Suprapubic skin (tissue), 4 donors: ENCODE results near the gene EGLN3. TPM values are rescaled to one million over a fixed set of nuclear protein-coding genes. Genes with fewer than 3 reads are reported as not detected.

Source experiments
- DNase-seq, 2 donors: peaks; one replicate each; pipeline ENCODE4 v3.0.0-alpha.2; 2019; ENCODE audit warnings: low spot score in 2 of 2
- H3K27ac ChIP-seq: fragments of 200-600 bp; sonication (generic); one replicate; pipeline ENCODE4 v1.5.1; 2019
- H3K27me3 ChIP-seq: fragments of 200-600 bp; sonication (generic); one replicate; pipeline ENCODE4 v1.5.1; 2019
- H3K36me3 ChIP-seq: fragments of 200-600 bp; sonication (generic); one replicate; pipeline ENCODE4 v1.5.1; 2019
- H3K4me1 ChIP-seq: fragments of 200-600 bp; sonication (generic); one replicate; pipeline ENCODE4 v1.5.1; 2019
- H3K4me3 ChIP-seq: fragments of 200-600 bp; sonication (generic); one replicate; pipeline ENCODE4 v1.5.1; 2019; ENCODE audit warnings: mild to moderate bottlenecking
- H3K9me3 ChIP-seq: fragments of 200-600 bp; sonication (generic); one replicate; pipeline ENCODE4 v1.5.1; 2019
- EP300 ChIP-seq: sonication (generic); formaldehyde crosslinking; IDR thresholded peaks from one replicate; pipeline ENCODE4 v1.6.1; 2017; ENCODE audit warnings: antibody characterized with exemption
- POLR2A ChIP-seq, 2 donors: fragments of 450-650 bp; IDR thresholded peaks; one replicate each; pipeline ENCODE4 v1.6.1; 2017; ENCODE audit warnings: antibody characterized with exemption in 2 of 2, mild to moderate bottlenecking in 2 of 2, moderate library complexity in 2 of 2
- POLR2AphosphoS5 ChIP-seq, 3 donors: sonication (generic); formaldehyde crosslinking; IDR thresholded peaks; one replicate each; pipeline ENCODE4 v1.6.1; 2017; ENCODE audit warnings: antibody characterized with exemption in 3 of 3
- WGBS: methylation state at CpG from one replicate; pipeline ENCODE4 v1.1.5; 2018; 5-methylcytosine and 5-hydroxymethylcytosine counted together
- total RNA-seq, 4 donors: library from RNA; depleted of rRNA; stranded (reverse); fragments of >200 nt; gene quantifications; one replicate each; pipeline ENCODE4 v1.1.0, GENCODE V29; 2016
- TF ChIP-seq, protein P1 (sequence below), 2 donors: fragments of 200-600 bp in 1 of 2; fragments of 450-650 bp in 1 of 2; sonication (generic) in 1 of 2; IDR thresholded peaks; one replicate each; pipeline ENCODE4 v1.5.1; 2016 to 2019; ENCODE audit warnings: antibody characterized with exemption in 2 of 2, mild to moderate bottlenecking in 1 of 2, moderate library complexity in 1 of 2

The EGLN3 gene
- total RNA-seq, 4 donors from 2014 or later: 37.8 to 203 (median 73.2) TPM

DNA sequence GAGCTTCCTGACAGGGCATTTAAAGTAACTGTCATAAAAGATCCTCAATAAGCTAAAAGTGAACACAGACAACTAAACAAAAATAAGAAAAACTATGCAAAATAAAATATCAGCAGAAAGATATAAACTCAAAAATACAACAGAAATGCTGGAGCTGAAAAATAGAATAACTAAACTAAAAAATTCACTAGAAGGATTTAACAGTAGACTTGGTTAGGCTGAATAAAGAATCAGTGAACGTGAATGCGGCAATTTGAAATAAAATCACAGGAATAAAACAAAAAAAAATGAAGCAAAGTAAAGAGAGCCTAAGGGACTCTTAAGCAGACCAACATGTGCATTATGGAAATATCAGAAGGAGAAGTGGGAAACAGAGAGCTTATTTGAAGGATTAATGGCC is 74.6 kb downstream of the EGLN3 start:
- WGBS: 91% methylated on average over 2 of the region's 2 CpGs
- H3K4me1 ChIP-seq: no peaks in the 10 kb centered on the region
- H3K9me3 ChIP-seq: peaks cover 18% of the 10 kb centered on the region
- H3K4me3 ChIP-seq: no peak overlapping the region
- H3K27me3 ChIP-seq: no peaks in the 10 kb centered on the region
- no peaks in the 10 kb centered on the region for H3K36me3 ChIP-seq
- no peak for TF ChIP-seq EP300
- TF ChIP-seq, protein P1, sequence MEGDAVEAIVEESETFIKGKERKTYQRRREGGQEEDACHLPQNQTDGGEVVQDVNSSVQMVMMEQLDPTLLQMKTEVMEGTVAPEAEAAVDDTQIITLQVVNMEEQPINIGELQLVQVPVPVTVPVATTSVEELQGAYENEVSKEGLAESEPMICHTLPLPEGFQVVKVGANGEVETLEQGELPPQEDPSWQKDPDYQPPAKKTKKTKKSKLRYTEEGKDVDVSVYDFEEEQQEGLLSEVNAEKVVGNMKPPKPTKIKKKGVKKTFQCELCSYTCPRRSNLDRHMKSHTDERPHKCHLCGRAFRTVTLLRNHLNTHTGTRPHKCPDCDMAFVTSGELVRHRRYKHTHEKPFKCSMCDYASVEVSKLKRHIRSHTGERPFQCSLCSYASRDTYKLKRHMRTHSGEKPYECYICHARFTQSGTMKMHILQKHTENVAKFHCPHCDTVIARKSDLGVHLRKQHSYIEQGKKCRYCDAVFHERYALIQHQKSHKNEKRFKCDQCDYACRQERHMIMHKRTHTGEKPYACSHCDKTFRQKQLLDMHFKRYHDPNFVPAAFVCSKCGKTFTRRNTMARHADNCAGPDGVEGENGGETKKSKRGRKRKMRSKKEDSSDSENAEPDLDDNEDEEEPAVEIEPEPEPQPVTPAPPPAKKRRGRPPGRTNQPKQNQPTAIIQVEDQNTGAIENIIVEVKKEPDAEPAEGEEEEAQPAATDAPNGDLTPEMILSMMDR (IDR thresholded peaks at IDR 0.05): no peak
- TF ChIP-seq POLR2A (IDR thresholded peaks at IDR 0.05): no peak
- TF ChIP-seq POLR2AphosphoS5 (IDR thresholded peaks at IDR 0.05): no peak
- no peak overlapping the region for H3K27ac ChIP-seq
- no peak for DNase-seq
